Esophagus squamous epithelium (tissue), 4 donors: ENCODE results near the gene BAD.

Experiments
- POLR2A ChIP-seq, 4 donors: fragments of 450-650 bp; IDR thresholded peaks; one replicate each; pipeline ENCODE4 v1.6.1; 2017; ENCODE audit warnings: antibody characterized with exemption in 4 of 4, mild to moderate bottlenecking in 4 of 4, moderate library complexity in 3 of 4
- TF ChIP-seq, protein P1 (sequence below), 6 experiments: fragments of 450-650 bp in 4 of 6; fragments of 200-600 bp in 2 of 6; sonication (generic) in 2 of 6; IDR thresholded peaks; one replicate each; pipeline ENCODE4 v1.5.1; 2016 to 2019; ENCODE audit warnings: antibody characterized with exemption in 6 of 6, mild to moderate bottlenecking in 4 of 6, moderate library complexity in 4 of 6

DNA sequence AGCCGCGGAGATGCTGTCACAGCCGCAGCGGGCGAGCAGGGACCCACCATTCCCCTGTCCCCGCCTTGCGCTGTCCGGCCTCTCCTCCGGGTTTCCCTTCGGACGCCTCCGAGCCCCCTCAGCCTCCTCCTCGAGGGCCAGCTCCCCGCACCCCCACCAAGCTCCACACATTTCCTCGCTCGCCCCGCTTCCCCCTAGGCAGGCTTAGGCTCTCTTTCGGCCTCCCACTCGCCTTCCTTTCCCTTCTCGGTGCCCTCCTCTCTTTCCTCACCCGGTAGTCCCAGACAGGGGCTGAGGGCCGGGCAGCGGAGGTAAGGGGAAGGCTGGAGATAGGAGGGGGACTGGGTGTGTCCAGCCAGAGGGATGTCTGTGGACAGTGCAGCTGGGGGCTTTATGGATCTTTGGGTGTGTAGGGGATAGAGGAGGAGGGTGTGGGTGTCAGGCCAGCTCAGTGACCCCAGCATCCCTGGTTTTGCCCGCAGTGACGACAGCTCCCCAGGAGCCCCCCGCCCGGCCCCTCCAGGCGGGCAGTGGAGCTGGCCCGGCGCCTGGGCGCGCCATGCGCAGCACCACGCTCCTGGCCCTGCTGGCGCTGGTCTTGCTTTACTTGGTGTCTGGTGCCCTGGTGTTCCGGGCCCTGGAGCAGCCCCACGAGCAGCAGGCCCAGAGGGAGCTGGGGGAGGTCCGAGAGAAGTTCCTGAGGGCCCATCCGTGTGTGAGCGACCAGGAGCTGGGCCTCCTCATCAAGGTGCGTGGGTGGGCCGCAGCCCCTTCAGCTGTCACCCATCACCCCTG is 8.2 kb upstream of the BAD start:
- TF ChIP-seq, protein P1, sequence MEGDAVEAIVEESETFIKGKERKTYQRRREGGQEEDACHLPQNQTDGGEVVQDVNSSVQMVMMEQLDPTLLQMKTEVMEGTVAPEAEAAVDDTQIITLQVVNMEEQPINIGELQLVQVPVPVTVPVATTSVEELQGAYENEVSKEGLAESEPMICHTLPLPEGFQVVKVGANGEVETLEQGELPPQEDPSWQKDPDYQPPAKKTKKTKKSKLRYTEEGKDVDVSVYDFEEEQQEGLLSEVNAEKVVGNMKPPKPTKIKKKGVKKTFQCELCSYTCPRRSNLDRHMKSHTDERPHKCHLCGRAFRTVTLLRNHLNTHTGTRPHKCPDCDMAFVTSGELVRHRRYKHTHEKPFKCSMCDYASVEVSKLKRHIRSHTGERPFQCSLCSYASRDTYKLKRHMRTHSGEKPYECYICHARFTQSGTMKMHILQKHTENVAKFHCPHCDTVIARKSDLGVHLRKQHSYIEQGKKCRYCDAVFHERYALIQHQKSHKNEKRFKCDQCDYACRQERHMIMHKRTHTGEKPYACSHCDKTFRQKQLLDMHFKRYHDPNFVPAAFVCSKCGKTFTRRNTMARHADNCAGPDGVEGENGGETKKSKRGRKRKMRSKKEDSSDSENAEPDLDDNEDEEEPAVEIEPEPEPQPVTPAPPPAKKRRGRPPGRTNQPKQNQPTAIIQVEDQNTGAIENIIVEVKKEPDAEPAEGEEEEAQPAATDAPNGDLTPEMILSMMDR (IDR thresholded peaks at IDR 0.05): no peak
- TF ChIP-seq POLR2A (IDR thresholded peaks at IDR 0.05): no peak
